Ectodermal cell (in vitro differentiated cells): ENCODE data around the gene DGLUCY.

ENCODE experiments used
- H3K27ac ChIP-seq: 2 replicates; pipeline ENCODE4 v1.7.0; 2013; ENCODE audit warnings: mild to moderate bottlenecking, low read depth, low read length; ENCODE audit not compliant: insufficient read depth, poor library complexity, severe bottlenecking
- H3K27me3 ChIP-seq: 2 replicates; pipeline ENCODE4 v1.7.0; 2013; ENCODE audit warnings: mild to moderate bottlenecking, low read length; ENCODE audit not compliant: insufficient read depth, control insufficient read depth, poor library complexity, severe bottlenecking
- H3K36me3 ChIP-seq: one replicate; pipeline ENCODE4 v1.7.0; 2013; ENCODE audit warnings: low read length; ENCODE audit not compliant: control insufficient read depth, insufficient read depth
- H3K4me1 ChIP-seq: one replicate; pipeline ENCODE4 v1.7.0; 2013; ENCODE audit warnings: low read length; ENCODE audit not compliant: control insufficient read depth, insufficient read depth
- H3K4me3 ChIP-seq: 2 replicates; pipeline ENCODE4 v1.7.0; 2013; ENCODE audit warnings: low read depth, low read length, control low read depth; ENCODE audit not compliant: insufficient read depth
- H3K9me3 ChIP-seq: 2 replicates; pipeline ENCODE4 v1.7.0; 2013; ENCODE audit warnings: mild to moderate bottlenecking, low read length, moderate library complexity; ENCODE audit not compliant: control insufficient read depth
- WGBS, 2 experiments: methylation state at CpG; one replicate each; pipeline ENCODE4 v1.1.7; 2013; ENCODE audit warnings: missing lambda C conversion rate in 2 of 2; 5-methylcytosine and 5-hydroxymethylcytosine counted together

Gene DGLUCY

DNA sequence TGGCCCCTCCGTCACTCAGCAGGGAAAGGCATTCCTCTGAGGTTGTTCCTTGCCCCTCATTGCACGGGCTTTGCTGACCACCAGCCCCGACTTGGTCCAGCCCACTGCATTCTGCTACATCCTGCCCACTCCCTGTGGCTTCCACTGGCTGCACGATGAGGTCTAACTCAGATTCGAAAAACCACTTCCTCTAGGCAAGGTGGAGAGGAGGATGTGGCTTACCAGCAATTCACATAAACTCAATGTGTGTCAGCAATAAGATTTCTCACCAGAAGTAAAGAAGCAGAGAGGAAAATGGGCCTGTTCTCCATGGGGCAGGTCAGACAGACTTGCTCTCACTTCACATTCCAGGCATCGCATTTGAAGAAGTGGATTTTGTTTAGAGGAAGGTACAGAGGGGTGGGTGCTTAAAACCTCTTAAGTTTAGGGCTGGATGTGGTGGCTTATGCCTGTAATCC lies 115.9 kb downstream of the DGLUCY start:
- Histone ChIP-seq H3K4me1 (no peaks in the 10 kb centered on the region), H3K9me3 (no peaks in the 10 kb centered on the region), H3K27ac (no peak overlapping the region), H3K36me3 (no peaks in the 10 kb centered on the region), H3K4me3 (no peak overlapping the region), H3K27me3 (no peaks in the 10 kb centered on the region)
- WGBS, 2 experiments: 89 to 93% methylated on average over 6 of the region's 6 CpGs

DNA sequence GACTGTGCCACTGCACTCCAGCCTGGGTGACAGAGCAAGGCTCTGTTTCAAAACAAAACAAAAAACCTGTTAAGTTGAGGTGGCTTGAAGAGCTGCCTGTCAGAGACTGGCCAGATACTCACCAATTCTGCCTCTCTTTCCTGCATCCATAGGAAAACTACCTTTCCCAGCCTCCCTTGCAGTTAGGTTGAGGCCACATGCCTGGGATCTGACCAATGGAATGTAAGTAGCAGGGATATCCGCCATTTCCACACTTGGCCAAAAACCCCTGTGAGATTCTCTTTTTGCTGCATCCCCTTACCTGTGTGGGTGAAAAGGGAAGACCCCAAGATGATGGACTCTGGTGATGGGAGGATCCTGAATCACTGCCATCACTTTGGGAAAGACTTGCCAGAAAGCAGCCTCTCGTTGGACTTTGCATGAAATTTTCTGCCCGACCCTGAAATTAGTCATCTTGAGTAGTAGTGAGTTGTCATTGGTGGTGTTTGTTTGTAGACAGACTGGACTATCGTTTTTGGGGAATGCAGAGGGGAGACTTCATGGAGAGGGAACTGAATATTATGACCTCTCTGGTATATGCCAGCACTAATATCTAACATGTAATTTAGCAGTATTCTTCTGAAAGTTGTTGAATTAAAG lies 116.6 kb downstream of the DGLUCY start:
- WGBS, 2 experiments: 97 to 98% methylated on average over 4 of the region's 4 CpGs
- Histone ChIP-seq H3K4me3 (no peak overlapping the region), H3K36me3 (no peaks in the 10 kb centered on the region), H3K9me3 (no peaks in the 10 kb centered on the region), H3K4me1 (no peaks in the 10 kb centered on the region), H3K27me3 (no peaks in the 10 kb centered on the region), H3K27ac (no peak overlapping the region)

DNA sequence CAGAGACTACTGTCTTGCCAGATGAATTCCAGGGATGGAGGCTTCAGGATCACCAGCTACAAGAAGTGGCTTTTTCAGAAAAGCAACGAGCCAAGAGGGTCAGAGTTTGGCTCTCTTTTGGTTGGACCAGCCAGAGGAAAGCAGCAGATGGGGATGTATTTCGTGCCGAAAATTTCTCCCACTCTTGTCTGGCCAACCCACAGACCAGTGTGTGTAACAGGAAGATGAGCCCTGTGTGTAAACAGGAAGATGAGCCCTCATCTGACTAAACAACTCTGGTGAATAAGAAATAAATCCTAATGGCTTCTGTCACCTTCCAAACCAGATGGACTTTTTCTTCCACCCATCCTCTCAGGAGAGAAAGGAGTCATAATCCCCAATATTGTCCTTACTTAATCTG lies 117.6 kb downstream of the DGLUCY start:
- no peak overlapping the region for H3K27ac ChIP-seq
- H3K4me1 ChIP-seq: no peaks in the 10 kb centered on the region
- WGBS, 2 experiments: 94 to 96% methylated on average over 3 of the region's 3 CpGs
- no peaks in the 10 kb centered on the region for H3K9me3 ChIP-seq
- no peaks in the 10 kb centered on the region for H3K36me3 ChIP-seq
- no peak overlapping the region for H3K4me3 ChIP-seq
- no peaks in the 10 kb centered on the region for H3K27me3 ChIP-seq

DNA sequence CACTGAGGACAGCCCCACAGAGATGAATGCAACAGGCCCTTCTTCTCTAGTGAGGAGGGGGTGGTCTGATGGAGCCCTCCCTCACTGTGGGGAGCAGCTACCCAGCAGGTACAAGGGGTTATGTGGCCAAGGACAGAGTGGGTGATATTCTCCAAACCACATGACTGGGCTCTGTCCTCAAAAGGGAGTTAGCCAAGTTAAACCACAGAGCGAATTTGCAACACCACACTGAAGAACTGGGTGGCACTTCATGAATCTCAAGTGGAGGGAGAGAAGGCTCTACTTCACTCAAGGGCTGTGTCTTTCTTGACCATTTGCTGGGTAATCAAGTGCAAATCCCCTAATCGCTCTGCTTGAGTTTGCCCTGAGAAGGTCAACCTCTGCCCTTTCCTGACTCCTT lies 118.2 kb downstream of the DGLUCY start:
- 94 to 96% methylated on average over 2 of the region's 2 CpGs for WGBS, 2 experiments
- no peaks in the 10 kb centered on the region for H3K27me3 ChIP-seq
- H3K27ac ChIP-seq: no peak overlapping the region
- no peaks in the 10 kb centered on the region for H3K4me1 ChIP-seq
- no peaks in the 10 kb centered on the region for H3K36me3 ChIP-seq
- no peaks in the 10 kb centered on the region for H3K9me3 ChIP-seq
- no peak overlapping the region for H3K4me3 ChIP-seq

DNA sequence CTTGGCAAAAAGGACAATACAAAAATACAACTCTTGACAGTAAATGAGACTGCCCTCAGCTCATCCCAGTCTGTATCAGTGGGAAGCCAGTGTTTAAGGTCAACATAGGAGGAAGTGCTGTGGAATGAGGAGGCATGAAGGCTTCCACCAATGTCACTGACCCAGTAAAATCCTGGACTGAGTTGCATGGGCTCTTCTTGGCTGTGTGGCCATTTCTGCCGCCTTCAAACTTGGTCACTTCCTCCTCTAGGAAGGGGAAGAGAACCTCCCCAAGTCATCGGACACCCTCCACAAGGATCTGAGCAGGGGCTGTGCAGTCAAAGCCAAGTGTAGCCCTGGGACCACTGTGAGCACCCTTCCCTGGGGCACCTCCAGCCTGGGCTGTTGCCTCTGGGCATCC lies 118.7 kb downstream of the DGLUCY start:
- H3K4me1 ChIP-seq: no peaks in the 10 kb centered on the region
- no peaks in the 10 kb centered on the region for H3K36me3 ChIP-seq
- no peak overlapping the region for H3K4me3 ChIP-seq
- H3K27me3 ChIP-seq: no peaks in the 10 kb centered on the region
- no peaks in the 10 kb centered on the region for H3K9me3 ChIP-seq
- H3K27ac ChIP-seq: no peak overlapping the region
- WGBS, 2 experiments: 88 to 94% methylated on average over 2 of the region's 2 CpGs

DNA sequence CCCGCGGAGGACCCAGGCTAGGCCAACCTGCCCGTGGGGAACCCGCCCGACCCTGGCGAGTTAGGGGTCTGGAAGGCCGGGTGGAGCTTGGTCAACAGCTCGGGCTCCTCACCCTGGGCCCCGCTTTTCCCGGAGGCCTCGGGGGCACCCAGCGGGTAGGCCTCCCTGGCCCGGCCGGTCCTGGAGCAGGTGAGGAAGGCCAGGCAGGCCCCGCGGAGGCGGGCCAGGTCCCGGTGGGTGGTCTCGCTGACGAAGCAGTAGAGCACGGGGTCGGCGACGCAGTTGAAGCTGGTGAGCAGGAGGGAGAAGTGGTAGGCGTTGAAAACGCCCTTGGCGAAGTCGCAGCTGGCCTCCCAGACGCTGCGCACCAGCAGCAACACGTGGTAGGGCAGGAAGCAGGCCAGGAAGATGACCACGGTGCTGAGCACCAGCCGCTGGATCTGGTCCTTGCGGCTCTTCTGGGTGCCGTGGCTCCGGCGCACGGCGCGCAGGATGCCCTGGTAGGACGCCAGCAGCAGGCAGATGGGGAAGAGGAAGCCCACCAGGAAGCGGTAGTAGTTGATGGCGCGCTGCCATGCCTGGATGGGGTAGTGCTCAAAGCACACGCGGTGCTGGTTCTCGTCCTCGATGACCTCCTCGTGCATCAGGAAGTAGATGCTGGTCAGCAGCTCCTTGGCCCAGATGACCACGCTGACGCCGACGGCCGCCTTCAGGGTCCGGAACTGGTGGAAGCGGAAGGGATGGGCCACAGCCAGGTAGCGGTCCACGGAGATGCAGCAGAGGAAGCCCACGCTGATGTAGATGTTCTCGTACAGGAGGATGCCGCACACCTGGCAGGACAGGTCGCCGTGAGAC lies 120.3 kb downstream of the DGLUCY start:
- H3K27ac ChIP-seq: no peak overlapping the region
- no peak overlapping the region for H3K4me3 ChIP-seq
- H3K27me3 ChIP-seq: no peaks in the 10 kb centered on the region
- H3K4me1 ChIP-seq: no peaks in the 10 kb centered on the region
- no peaks in the 10 kb centered on the region for H3K9me3 ChIP-seq
- H3K36me3 ChIP-seq: no peaks in the 10 kb centered on the region
- 95 to 96% methylated on average over 63 of the region's 63 CpGs for WGBS, 2 experiments

DNA sequence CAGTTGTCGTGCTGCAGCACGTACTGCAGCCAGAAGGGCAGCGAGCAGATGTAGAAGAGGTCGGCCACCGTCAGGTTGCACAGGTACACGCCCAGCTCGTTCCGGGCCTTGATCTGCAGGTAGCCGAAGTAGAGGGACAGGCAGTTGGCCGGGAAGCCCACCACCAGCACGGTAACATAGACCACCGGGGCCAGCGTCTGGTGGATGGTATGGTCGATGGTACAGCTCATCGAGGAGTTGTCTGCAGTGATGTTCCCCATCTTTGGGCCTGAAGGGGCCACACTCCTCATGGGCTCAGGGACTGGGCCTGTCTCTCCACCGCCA lies 120.9 kb downstream of the DGLUCY start:
- no peaks in the 10 kb centered on the region for H3K27me3 ChIP-seq
- H3K9me3 ChIP-seq: no peaks in the 10 kb centered on the region
- H3K4me3 ChIP-seq: no peak overlapping the region
- WGBS, 2 experiments: 95 to 97% methylated on average over 16 of the region's 16 CpGs
- no peak overlapping the region for H3K27ac ChIP-seq
- H3K36me3 ChIP-seq: no peaks in the 10 kb centered on the region
- H3K4me1 ChIP-seq: no peaks in the 10 kb centered on the region

DNA sequence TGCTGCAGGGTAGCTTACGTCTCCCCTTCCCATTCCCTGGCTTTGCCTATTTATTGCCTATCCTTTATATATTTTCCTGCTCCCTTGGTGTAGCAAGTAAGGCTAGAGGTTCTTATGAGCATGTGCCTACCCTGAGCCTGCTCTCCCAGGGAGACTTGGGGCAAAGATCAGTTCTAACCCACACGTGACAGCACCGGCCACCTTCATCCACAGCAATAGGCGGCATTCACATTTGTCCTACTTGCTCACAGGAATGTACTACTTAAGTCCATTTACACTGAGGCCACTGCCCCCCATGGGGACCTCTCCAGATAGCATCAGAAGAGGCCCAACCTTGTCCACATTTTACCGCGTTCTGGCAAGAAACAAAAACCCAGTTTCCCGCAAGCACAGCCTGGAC lies 122.0 kb downstream of the DGLUCY start:
- H3K4me1 ChIP-seq: no peaks in the 10 kb centered on the region
- WGBS, 2 experiments: 93 to 94% methylated on average over 7 of the region's 7 CpGs
- H3K27ac ChIP-seq: no peak overlapping the region
- no peaks in the 10 kb centered on the region for H3K9me3 ChIP-seq
- H3K36me3 ChIP-seq: no peaks in the 10 kb centered on the region
- no peaks in the 10 kb centered on the region for H3K27me3 ChIP-seq
- no peak overlapping the region for H3K4me3 ChIP-seq

DNA sequence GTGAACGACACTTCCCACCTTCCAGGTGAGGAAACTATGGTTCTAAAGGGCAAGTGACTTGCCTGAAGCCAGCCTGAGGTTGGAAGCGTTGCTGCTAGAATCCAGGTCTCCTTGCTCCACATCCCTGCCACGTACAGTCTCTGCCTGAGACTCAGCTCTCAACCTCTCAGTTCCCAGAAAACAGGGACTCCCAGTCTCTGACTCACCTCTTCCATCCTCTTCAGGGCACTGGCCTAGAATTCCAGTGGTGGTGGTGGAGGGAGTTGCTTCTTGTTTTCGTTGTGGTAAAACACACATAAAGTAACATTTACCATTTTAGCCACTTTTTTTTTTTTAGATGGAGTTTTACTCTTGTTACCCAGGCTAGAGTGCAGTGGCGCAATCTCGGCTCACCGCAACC lies 123.3 kb downstream of the DGLUCY start:
- H3K27ac ChIP-seq: no peak overlapping the region
- 94 to 96% methylated on average over 6 of the region's 7 CpGs for WGBS, 2 experiments
- H3K9me3 ChIP-seq: no peaks in the 10 kb centered on the region
- H3K4me3 ChIP-seq: no peak overlapping the region
- H3K27me3 ChIP-seq: no peaks in the 10 kb centered on the region
- no peaks in the 10 kb centered on the region for H3K4me1 ChIP-seq
- H3K36me3 ChIP-seq: no peaks in the 10 kb centered on the region

DNA sequence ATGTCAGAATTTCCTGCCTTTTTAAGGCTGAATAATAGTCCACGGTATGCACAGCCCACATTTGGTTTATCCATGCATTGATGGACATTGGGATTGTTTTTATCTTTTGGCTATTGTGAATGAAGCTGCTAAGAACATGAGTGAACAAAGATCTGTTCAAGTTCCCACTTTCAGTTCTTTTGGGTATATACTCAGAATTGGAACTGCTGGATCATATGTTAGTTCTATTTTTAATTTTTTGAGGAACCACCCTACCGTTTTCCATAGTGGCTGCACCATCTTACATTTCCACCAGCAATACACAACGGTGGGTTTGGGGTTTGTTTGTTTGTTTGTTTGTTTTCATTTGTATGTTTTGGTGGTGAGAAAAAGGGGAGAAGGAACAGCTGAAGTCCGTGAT lies 124.2 kb downstream of the DGLUCY start:
- no peaks in the 10 kb centered on the region for H3K27me3 ChIP-seq
- no peak overlapping the region for H3K27ac ChIP-seq
- H3K36me3 ChIP-seq: no peaks in the 10 kb centered on the region
- no peak overlapping the region for H3K4me3 ChIP-seq
- WGBS, 2 experiments: 88 to 91% methylated on average over 2 to 4 of the region's 4 CpGs
- no peaks in the 10 kb centered on the region for H3K9me3 ChIP-seq
- no peaks in the 10 kb centered on the region for H3K4me1 ChIP-seq
